Panc1 (cell line): ENCODE measurements around the gene REV3L.

Experiments used
- CTCF ChIP-seq: fragments of 450-650 bp; IDR thresholded peaks from 2 replicates; pipeline ENCODE4 v1.5.1; 2017; ENCODE audit warnings: mild to moderate bottlenecking
- POLR2AphosphoS5 ChIP-seq: IDR thresholded peaks from 2 replicates; pipeline ENCODE4 v1.6.1; 2012; ENCODE audit warnings: mild to moderate bottlenecking, low read depth, low read length, moderate library complexity
- REST ChIP-seq, 2 experiments: IDR thresholded peaks; 2 replicates each; pipeline ENCODE4 v1.6.1; 2011 to 2012; ENCODE audit warnings: low read depth in 2 of 2, control low read depth in 1 of 2, low read length in 1 of 2, mild to moderate bottlenecking in 1 of 2, moderate library complexity in 1 of 2; ENCODE audit not compliant: insufficient read depth in 1 of 2
- SIN3A ChIP-seq: IDR thresholded peaks from 2 replicates; pipeline ENCODE4 v1.6.1; 2012; ENCODE audit warnings: low read depth, mild to moderate bottlenecking, low read length, moderate library complexity, borderline replicate concordance; ENCODE audit not compliant: insufficient read depth

GRCh38 chr6:111379302-111379701 is 103.7 kb downstream of the REV3L start:
- TF ChIP-seq CTCF (no peak), SIN3A (no peak), POLR2AphosphoS5 (no peak), REST (IDR thresholded peaks at IDR 0.05; ENCODE audit: insufficient read depth in 1 of 2, low read depth in 2 of 2, low read length in 1 of 2) (no peak)
